ENCODE measurements around the gene LRRC23.
A peak's percentile ranks its signal among the peaks of the same experiment; 100 is the strongest.

LRRC23 gene

GRCh38 chr12:6921996-6922946 lies 17.6 kb downstream of the LRRC23 start:
- Histone ChIP-seq H3K79me2 (ENCODE audit: insufficient read depth, low read depth) (no peaks in the 10 kb centered on the region), H3K4me2 (no peak overlapping the region; the same call in 1 of the 2 replicates), H3K4me1 (ENCODE audit: low read depth, poor library complexity, severe bottlenecking) (peaks cover 36% of the 10 kb centered on the region), H3K4me3 (IDR thresholded peaks at IDR 0.05; ENCODE audit: insufficient read depth, low read depth, low read length) (no peak overlapping the region), H3K27me3 (ENCODE audit: insufficient read depth, low read depth) (no peaks in the 10 kb centered on the region), H3K36me3 (ENCODE audit: insufficient read depth) (no peaks in the 10 kb centered on the region), H3K27ac (no peak overlapping the region), H3K9ac (no peak overlapping the region), H4K20me1 (ENCODE audit: insufficient read depth) (no peaks in the 10 kb centered on the region), H2AFZ (ENCODE audit: low read depth) (no peak overlapping the region)
- TF ChIP-seq, protein P1, sequence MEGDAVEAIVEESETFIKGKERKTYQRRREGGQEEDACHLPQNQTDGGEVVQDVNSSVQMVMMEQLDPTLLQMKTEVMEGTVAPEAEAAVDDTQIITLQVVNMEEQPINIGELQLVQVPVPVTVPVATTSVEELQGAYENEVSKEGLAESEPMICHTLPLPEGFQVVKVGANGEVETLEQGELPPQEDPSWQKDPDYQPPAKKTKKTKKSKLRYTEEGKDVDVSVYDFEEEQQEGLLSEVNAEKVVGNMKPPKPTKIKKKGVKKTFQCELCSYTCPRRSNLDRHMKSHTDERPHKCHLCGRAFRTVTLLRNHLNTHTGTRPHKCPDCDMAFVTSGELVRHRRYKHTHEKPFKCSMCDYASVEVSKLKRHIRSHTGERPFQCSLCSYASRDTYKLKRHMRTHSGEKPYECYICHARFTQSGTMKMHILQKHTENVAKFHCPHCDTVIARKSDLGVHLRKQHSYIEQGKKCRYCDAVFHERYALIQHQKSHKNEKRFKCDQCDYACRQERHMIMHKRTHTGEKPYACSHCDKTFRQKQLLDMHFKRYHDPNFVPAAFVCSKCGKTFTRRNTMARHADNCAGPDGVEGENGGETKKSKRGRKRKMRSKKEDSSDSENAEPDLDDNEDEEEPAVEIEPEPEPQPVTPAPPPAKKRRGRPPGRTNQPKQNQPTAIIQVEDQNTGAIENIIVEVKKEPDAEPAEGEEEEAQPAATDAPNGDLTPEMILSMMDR (conservative IDR thresholded peaks at IDR 0.05; ENCODE audit: low read depth, low read length): no peak

DNA sequence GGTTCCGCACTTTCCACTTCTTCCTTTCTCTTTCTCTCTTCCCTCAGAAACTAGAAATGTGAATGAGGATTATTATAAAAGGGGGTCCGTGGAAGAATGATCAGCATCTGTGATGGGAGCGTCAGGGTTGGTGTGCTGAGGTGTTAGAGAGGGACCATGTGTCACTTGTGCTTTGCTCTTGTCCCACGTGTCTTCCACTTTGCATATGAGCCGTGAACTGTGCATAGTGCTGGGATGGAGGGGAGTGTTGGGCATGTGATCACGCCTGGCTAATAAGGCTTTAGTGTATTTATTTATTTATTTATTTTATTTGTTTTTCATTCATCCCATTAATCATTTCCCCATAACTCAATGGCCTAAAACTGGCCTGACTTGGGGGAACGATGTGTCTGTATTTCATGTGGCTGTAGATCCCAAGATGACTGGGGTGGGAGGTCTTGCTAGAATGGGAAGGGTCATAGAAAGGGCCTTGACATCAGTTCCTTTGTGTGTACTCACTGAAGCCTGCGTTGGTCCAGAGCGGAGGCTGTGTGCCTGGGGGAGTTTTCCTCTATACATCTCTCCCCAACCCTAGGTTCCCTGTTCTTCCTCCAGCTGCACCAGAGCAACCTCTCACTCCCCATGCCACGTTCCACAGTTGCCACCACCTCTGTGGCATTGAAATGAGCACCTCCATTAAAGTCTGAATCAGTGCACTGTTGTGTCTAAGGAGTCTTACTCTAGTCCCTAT lies 18.5 kb downstream of the LRRC23 start:
- no peak overlapping the region for H3K4me3 ChIP-seq (IDR thresholded peaks at IDR 0.05; ENCODE audit: insufficient read depth, low read depth, low read length)

DNA sequence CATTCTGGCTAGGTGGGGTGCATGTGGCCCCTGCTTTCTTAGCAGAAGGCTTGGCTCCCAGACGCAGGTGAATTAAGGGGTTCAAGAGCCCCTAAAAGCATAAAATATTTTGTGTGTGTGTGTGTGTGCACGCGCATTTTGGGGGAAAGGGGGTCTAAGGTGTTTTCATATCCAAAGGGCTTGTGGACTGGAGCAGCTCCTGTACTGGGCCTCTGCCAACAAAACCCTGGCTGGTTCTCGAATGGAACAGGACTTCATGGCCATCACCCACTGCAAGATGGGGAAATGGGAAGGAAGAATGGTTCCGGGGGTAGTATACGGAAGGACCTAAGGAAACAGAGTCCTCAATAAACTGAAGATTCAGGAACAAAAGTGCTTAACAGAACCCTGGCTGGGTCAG lies 19.2 kb downstream of the LRRC23 start:
- Histone ChIP-seq H3K4me1 (ENCODE audit: low read depth, poor library complexity, severe bottlenecking) (peaks cover 38% of the 10 kb centered on the region), H3K36me3 (ENCODE audit: insufficient read depth) (no peaks in the 10 kb centered on the region), H3K9ac (no peak overlapping the region), H3K4me3 (IDR thresholded peaks at IDR 0.05; ENCODE audit: insufficient read depth, low read depth, low read length) (no peak overlapping the region), H2AFZ (ENCODE audit: low read depth) (peak overlapping the region; percentile 49; the same call in 1 of the 2 replicates), H3K4me2 (peak overlapping the region; percentile 51; the same call in 1 of the 2 replicates), H3K27me3 (ENCODE audit: insufficient read depth, low read depth) (no peaks in the 10 kb centered on the region), H4K20me1 (ENCODE audit: insufficient read depth) (no peaks in the 10 kb centered on the region), H3K79me2 (ENCODE audit: insufficient read depth, low read depth) (peaks cover 5% of the 10 kb centered on the region; the same call in 1 of the 2 replicates), H3K27ac (no peak overlapping the region)
- TF ChIP-seq, protein P1 (conservative IDR thresholded peaks at IDR 0.05; ENCODE audit: low read depth, low read length): no peak

More for the DNA sequence above, 18.5 kb downstream of the LRRC23 start:
- no peak overlapping the region for H2AFZ ChIP-seq (ENCODE audit: low read depth)
- TF ChIP-seq, protein P1 (conservative IDR thresholded peaks at IDR 0.05; ENCODE audit: low read depth, low read length): no peak
- H4K20me1 ChIP-seq (ENCODE audit: insufficient read depth): no peaks in the 10 kb centered on the region
- peaks cover 36% of the 10 kb centered on the region for H3K4me1 ChIP-seq (ENCODE audit: low read depth, poor library complexity, severe bottlenecking)
- H3K27me3 ChIP-seq (ENCODE audit: insufficient read depth, low read depth): no peaks in the 10 kb centered on the region
- no peak overlapping the region for H3K9ac ChIP-seq
- no peaks in the 10 kb centered on the region for H3K36me3 ChIP-seq (ENCODE audit: insufficient read depth)
- no peaks in the 10 kb centered on the region for H3K79me2 ChIP-seq (ENCODE audit: insufficient read depth, low read depth)
- no peak overlapping the region for H3K27ac ChIP-seq
- no peak overlapping the region for H3K4me2 ChIP-seq

DNA sequence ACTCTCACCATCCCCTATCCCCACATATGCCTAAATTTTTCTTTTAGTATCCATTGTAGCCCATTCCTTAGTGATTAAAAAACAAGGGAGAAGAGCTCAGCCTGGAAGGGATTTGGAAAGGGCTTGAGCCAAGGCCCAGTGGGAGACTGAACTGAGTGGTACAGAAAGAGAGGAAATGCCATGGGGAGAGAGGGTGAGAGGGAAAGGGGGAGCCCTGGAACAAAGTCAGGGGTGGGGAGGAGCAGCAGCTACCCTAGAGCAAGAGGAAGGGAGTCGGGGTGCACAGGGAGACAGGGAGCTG lies 20.6 kb downstream of the LRRC23 start:
- no peaks in the 10 kb centered on the region for H3K27me3 ChIP-seq (ENCODE audit: insufficient read depth, low read depth)
- H3K4me3 ChIP-seq (IDR thresholded peaks at IDR 0.05; ENCODE audit: insufficient read depth, low read depth, low read length): no peak overlapping the region
- H3K9ac ChIP-seq: no peak overlapping the region; the same call in 1 of the 2 replicates
- H4K20me1 ChIP-seq (ENCODE audit: insufficient read depth): no peaks in the 10 kb centered on the region
- no peak overlapping the region; the same call in 1 of the 2 replicates for H2AFZ ChIP-seq (ENCODE audit: low read depth)
- H3K4me1 ChIP-seq (ENCODE audit: low read depth, poor library complexity, severe bottlenecking): peaks cover 46% of the 10 kb centered on the region
- H3K36me3 ChIP-seq (ENCODE audit: insufficient read depth): no peaks in the 10 kb centered on the region
- peak overlapping the region; percentile 51 for H3K4me2 ChIP-seq
- TF ChIP-seq, protein P1 (conservative IDR thresholded peaks at IDR 0.05; ENCODE audit: low read depth, low read length): no peak
- no peak overlapping the region for H3K27ac ChIP-seq
- H3K79me2 ChIP-seq (ENCODE audit: insufficient read depth, low read depth): peaks cover 18% of the 10 kb centered on the region; the same call in 1 of the 2 replicates
